Caco-2 (cell line): ENCODE measurements around the gene FAM169A. TPM values are rescaled to one million over a fixed set of nuclear protein-coding genes. Genes with fewer than 3 reads are reported as not detected.

ENCODE experiments used
- BruUV-seq: library from RNA; stranded (reverse); fragments of 400-500 nt; replicated peaks from 2 replicates; lab custom pipeline; 2021; lab: Mats Ljungman, UMichigan
- CTCF ChIA-PET: fragments of 300-600 bp; sonication (Branson Sonifier 250); formaldehyde crosslinking; loops from one replicate; lab custom pipeline; 2022; ENCODE audit warnings: antibody characterized with exemption; lab: Charles Lee
- POLR2A ChIA-PET: fragments of 300-600 bp; sonication (Branson Sonifier 250); formaldehyde crosslinking; loops from one replicate; lab custom pipeline; 2022; ENCODE audit warnings: antibody characterized with exemption; lab: Charles Lee
- DNase-seq, 2 experiments: peaks; one replicate each; pipeline versions ENCODE4 v3.0.0 to v3.0.0-alpha.2; 2020 to 2022
- H3K27me3 ChIP-seq: replicated peaks from 2 replicates; pipeline ENCODE4 v1.6.0; 2011; ENCODE audit warnings: low read length; ENCODE audit not compliant: control insufficient read depth, insufficient read depth
- H3K36me3 ChIP-seq: 2 replicates; pipeline ENCODE4 v1.5.1; 2011; ENCODE audit warnings: low read length; ENCODE audit not compliant: control insufficient read depth, insufficient read depth
- H3K4me1 ChIP-seq: fragments of 250-450 bp; sonication (Bioruptor Pico); 2 replicates; pipeline ENCODE4 v1.5.1; 2020; ENCODE audit warnings: mild to moderate bottlenecking
- H3K4me3 ChIP-seq: 2 replicates; pipeline ENCODE4 v1.5.1; 2011; ENCODE audit warnings: low read depth, mild to moderate bottlenecking, control low read depth, low read length
- H3K9me3 ChIP-seq: fragments of 250-450 bp; sonication (Bioruptor Pico); 2 replicates; pipeline ENCODE4 v1.5.1; 2020; ENCODE audit warnings: mild to moderate bottlenecking, moderate library complexity
- H3K27ac Mint-ChIP-seq: one replicate; pipeline ENCODE4 v1.8.0; 2022; ENCODE audit warnings: mixed read lengths; ENCODE audit not compliant: unreplicated experiment
- H3K27me3 Mint-ChIP-seq: one replicate; pipeline ENCODE4 v1.8.0; 2022; ENCODE audit warnings: mixed read lengths; ENCODE audit not compliant: insufficient read depth, unreplicated experiment
- H3K36me3 Mint-ChIP-seq: one replicate; pipeline ENCODE4 v1.8.0; 2022; ENCODE audit warnings: mild to moderate bottlenecking, mixed read lengths; ENCODE audit not compliant: insufficient read depth, unreplicated experiment
- H3K4me1 Mint-ChIP-seq: one replicate; pipeline ENCODE4 v1.8.0; 2022; ENCODE audit warnings: low read depth, mixed read lengths; ENCODE audit not compliant: unreplicated experiment
- H3K4me3 Mint-ChIP-seq: one replicate; pipeline ENCODE4 v1.8.0; 2022; ENCODE audit warnings: mild to moderate bottlenecking, moderate library complexity, mixed read lengths; ENCODE audit not compliant: unreplicated experiment
- H3K9me3 Mint-ChIP-seq: one replicate; pipeline ENCODE4 v1.8.0; 2022; ENCODE audit warnings: mixed read lengths; ENCODE audit not compliant: unreplicated experiment
- intact Hi-C: fragments of 100-400 bp; cut with micrococcal nuclease; formaldehyde crosslinking; loops from one replicate; pipeline ENCODE4 v1.10.0; 2022; ENCODE audit not compliant: unreplicated experiment
- total RNA-seq: library from RNA; stranded (reverse); gene quantifications from 2 replicates; pipeline ENCODE4 v1.2.3, GENCODE V29; 2022
- TF ChIP-seq, protein P1 (sequence below), 2 experiments: fragments of 200-600 bp in 1 of 2; IDR thresholded peaks; 1 replicate in 1 of 2; 2 replicates in 1 of 2; pipeline versions ENCODE4 v1.5.1 to v1.8.0; 2011 to 2022; ENCODE audit warnings: antibody characterized with exemption in 1 of 2, control low read depth in 1 of 2, inconsistent platforms in 1 of 2, low read depth in 1 of 2, low read length in 1 of 2, mild to moderate bottlenecking in 1 of 2, moderate library complexity in 1 of 2; ENCODE audit not compliant: insufficient read depth in 1 of 2, severe bottlenecking in 1 of 2, unreplicated experiment in 1 of 2

FAM169A gene
- total RNA-seq, 1 experiment from 2014 or later: 14.4 TPM

DNA sequence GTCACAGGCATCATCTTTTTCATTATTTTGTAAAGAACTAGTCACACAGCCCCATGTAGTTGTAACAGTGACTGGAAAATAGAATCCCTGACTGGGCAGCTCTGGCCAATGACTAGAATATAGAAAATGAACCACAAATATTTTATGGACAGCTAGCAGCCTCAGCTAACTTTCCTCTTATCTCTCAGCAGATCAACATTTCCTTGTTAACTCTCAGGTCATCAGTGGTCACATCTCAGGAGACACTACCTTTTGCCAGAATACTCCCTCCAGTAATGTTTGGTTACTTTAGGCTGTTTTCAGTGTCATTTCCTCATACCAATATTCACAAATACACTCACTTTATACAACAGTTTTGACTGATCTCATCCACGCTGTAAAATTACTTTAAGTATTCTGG, 43.9 kb downstream of the FAM169A start:
- intact Hi-C loops: no loop called here
- POLR2A ChIA-PET: no interaction called here
- no peaks in the 10 kb centered on the region for H3K9me3 ChIP-seq
- H3K4me3 Mint-ChIP-seq: no peak overlapping the region
- no peaks in the 10 kb centered on the region for H3K27me3 ChIP-seq
- CTCF ChIA-PET: no interaction called here
- no peaks in the 10 kb centered on the region for H3K4me1 ChIP-seq
- no peak overlapping the region for H3K4me3 ChIP-seq
- no peak for DNase-seq
- H3K36me3 Mint-ChIP-seq: no peaks in the 10 kb centered on the region
- H3K27ac Mint-ChIP-seq: no peak overlapping the region
- H3K9me3 Mint-ChIP-seq: no peaks in the 10 kb centered on the region
- TF ChIP-seq, protein P1, sequence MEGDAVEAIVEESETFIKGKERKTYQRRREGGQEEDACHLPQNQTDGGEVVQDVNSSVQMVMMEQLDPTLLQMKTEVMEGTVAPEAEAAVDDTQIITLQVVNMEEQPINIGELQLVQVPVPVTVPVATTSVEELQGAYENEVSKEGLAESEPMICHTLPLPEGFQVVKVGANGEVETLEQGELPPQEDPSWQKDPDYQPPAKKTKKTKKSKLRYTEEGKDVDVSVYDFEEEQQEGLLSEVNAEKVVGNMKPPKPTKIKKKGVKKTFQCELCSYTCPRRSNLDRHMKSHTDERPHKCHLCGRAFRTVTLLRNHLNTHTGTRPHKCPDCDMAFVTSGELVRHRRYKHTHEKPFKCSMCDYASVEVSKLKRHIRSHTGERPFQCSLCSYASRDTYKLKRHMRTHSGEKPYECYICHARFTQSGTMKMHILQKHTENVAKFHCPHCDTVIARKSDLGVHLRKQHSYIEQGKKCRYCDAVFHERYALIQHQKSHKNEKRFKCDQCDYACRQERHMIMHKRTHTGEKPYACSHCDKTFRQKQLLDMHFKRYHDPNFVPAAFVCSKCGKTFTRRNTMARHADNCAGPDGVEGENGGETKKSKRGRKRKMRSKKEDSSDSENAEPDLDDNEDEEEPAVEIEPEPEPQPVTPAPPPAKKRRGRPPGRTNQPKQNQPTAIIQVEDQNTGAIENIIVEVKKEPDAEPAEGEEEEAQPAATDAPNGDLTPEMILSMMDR (IDR thresholded peaks at IDR 0.05; ENCODE audit: insufficient read depth in 1 of 2, low read depth in 1 of 2, low read length in 1 of 2, severe bottlenecking in 1 of 2, unreplicated experiment in 1 of 2): no peak
- no peaks in the 10 kb centered on the region for H3K36me3 ChIP-seq
- no TSS peak for BruUV-seq
- no peaks in the 10 kb centered on the region for H3K27me3 Mint-ChIP-seq
- no peaks in the 10 kb centered on the region for H3K4me1 Mint-ChIP-seq

DNA sequence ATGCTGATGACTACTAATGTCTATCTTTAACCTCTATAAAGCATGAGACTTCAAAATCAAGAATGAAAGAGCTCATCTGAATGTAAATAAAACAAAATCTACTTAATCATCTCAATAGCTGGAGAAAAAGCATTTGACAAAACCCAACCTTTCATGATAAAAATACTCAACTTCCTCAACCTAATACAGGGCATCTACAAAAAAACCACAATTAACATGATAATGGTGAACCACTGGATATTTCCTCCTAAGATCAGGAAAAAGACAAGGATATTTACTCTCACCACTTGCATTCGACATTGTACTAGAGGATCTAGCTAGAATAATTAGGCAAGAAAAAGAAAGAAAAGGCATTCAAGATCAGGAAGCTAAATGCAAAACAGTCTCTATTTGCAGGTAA, 49.3 kb downstream of the FAM169A start:
- Mint-ChIP-seq H3K36me3 (peaks cover 11% of the 10 kb centered on the region), H3K9me3 (no peaks in the 10 kb centered on the region), H3K27me3 (no peaks in the 10 kb centered on the region), H3K4me3 (no peak overlapping the region), H3K27ac (no peak overlapping the region), H3K4me1 (no peaks in the 10 kb centered on the region)
- POLR2A ChIA-PET: no interaction called here
- TF ChIP-seq, protein P1 (IDR thresholded peaks at IDR 0.05; ENCODE audit: insufficient read depth in 1 of 2, low read depth in 1 of 2, low read length in 1 of 2, severe bottlenecking in 1 of 2, unreplicated experiment in 1 of 2): no peak
- Histone ChIP-seq H3K36me3 (no peaks in the 10 kb centered on the region), H3K9me3 (no peaks in the 10 kb centered on the region), H3K4me3 (no peak overlapping the region), H3K27me3 (no peaks in the 10 kb centered on the region), H3K4me1 (no peaks in the 10 kb centered on the region)
- DNase-seq: no peak
- BruUV-seq: no TSS peak
- CTCF ChIA-PET: no interaction called here
- intact Hi-C loops: no loop called here

DNA sequence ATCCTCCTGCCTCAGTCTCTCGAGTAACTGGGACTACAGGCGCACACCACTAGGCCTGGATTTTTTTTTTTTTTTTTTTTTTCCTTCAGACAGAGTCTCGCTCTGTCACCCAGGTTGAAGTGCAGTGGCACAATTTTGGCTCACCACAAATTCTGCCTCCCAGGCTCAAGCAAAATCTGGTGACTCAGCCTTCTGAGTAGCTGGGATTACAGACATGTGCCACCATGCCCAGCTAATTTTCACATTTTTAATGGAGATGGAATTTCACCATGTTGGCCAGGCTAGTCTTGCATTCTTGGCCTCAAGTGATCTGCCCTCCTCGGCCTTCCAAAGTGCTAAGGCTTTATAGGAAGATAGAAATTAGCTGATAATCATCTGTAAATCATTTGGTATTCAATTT, 55.3 kb downstream of the FAM169A start:
- BruUV-seq: no TSS peak
- peaks cover 9% of the 10 kb centered on the region for H3K4me1 Mint-ChIP-seq
- peaks cover 11% of the 10 kb centered on the region for H3K36me3 Mint-ChIP-seq

More for the DNA sequence above, 55.3 kb downstream of the FAM169A start:
- H3K4me1 ChIP-seq: peaks cover 13% of the 10 kb centered on the region
- no peaks in the 10 kb centered on the region for H3K9me3 ChIP-seq
- intact Hi-C loops: no loop called here
- Mint-ChIP-seq H3K4me3 (no peak overlapping the region), H3K9me3 (no peaks in the 10 kb centered on the region), H3K27me3 (no peaks in the 10 kb centered on the region), H3K27ac (no peak overlapping the region)
- POLR2A ChIA-PET: no interaction called here
- H3K27me3 ChIP-seq: no peaks in the 10 kb centered on the region
- no peak overlapping the region for H3K4me3 ChIP-seq
- TF ChIP-seq, protein P1 (IDR thresholded peaks at IDR 0.05; ENCODE audit: insufficient read depth in 1 of 2, low read depth in 1 of 2, low read length in 1 of 2, severe bottlenecking in 1 of 2, unreplicated experiment in 1 of 2): no peak
- H3K36me3 ChIP-seq: no peaks in the 10 kb centered on the region
- CTCF ChIA-PET: no interaction called here
- DNase-seq: no peak
